SKM-1 (cell line): ENCODE data around the gene MARK4.

Experiments used
- DNase-seq: peaks from one replicate; lab custom pipeline; 2025; ENCODE audit not compliant: unreplicated experiment; lab: John Stamatoyannopoulos, UW

The MARK4 gene

GRCh38 chr19:45354241-45354842 lies 103.3 kb downstream of the MARK4 start:
- no peak for DNase-seq
